Transverse colon (tissue), 4 donors: Measurements from ENCODE around the gene DERA. TPM values are rescaled to one million over a fixed set of nuclear protein-coding genes. Genes with fewer than 3 reads are reported as not detected.

ENCODE experiments used
- DNase-seq: peaks from one replicate; pipeline ENCODE4 v3.0.0-alpha.2; 2019
- H3K27ac ChIP-seq, 4 donors: fragments of 200-600 bp; sonication (generic); 2 replicates each; pipeline ENCODE4 v1.5.1; 2016 to 2018; ENCODE audit warnings: inconsistent platforms in 4 of 4
- H3K27me3 ChIP-seq: fragments of 200-600 bp; sonication (generic); 2 replicates; pipeline ENCODE4 v1.5.1; 2017; ENCODE audit warnings: inconsistent platforms
- H3K36me3 ChIP-seq, 4 donors: fragments of 200-600 bp; sonication (generic); 2 replicates each; pipeline ENCODE4 v1.5.1; 2017 to 2019; ENCODE audit warnings: inconsistent platforms in 4 of 4
- H3K4me1 ChIP-seq, 4 donors: fragments of 200-600 bp; sonication (generic); 2 replicates each; pipeline ENCODE4 v1.5.1; 2017 to 2020; ENCODE audit warnings: inconsistent platforms in 4 of 4
- H3K4me3 ChIP-seq, 4 donors: fragments of 200-600 bp; sonication (generic); 1 replicate in 1 of 4; 2 replicates in 3 of 4; pipeline versions ENCODE4 v1.5.1 to v1.6.1; 2017 to 2019; ENCODE audit warnings: inconsistent platforms in 4 of 4
- H3K9me3 ChIP-seq, 2 donors: fragments of 200-600 bp; sonication (generic); 2 replicates each; pipeline ENCODE4 v1.5.1; 2017 to 2019; ENCODE audit warnings: inconsistent platforms in 2 of 2
- EP300 ChIP-seq: sonication (generic); formaldehyde crosslinking; IDR thresholded peaks from one replicate; pipeline ENCODE4 v1.6.1; 2017; ENCODE audit warnings: antibody characterized with exemption, low read depth
- POLR2A ChIP-seq: fragments of 450-650 bp; IDR thresholded peaks from one replicate; pipeline ENCODE4 v1.6.1; 2016; ENCODE audit warnings: antibody characterized with exemption, mild to moderate bottlenecking, moderate library complexity
- POLR2AphosphoS5 ChIP-seq, 3 donors: sonication (generic); formaldehyde crosslinking; IDR thresholded peaks; one replicate each; pipeline ENCODE4 v1.6.1; 2016; ENCODE audit warnings: antibody characterized with exemption in 3 of 3
- WGBS, 2 donors: methylation state at CpG; one replicate each; pipeline ENCODE4 v1.1.5; 2018; ENCODE audit warnings: low coverage in 1 of 2; 5-methylcytosine and 5-hydroxymethylcytosine counted together
- in situ Hi-C, 4 donors: fragments of 200-750 bp; cut with MboI; loops; one replicate each; pipeline versions ENCODE4 v1.15.0 to v1.15.1; 2017; ENCODE audit warnings: low sequenced_read_pairs in 3 of 4, low pct_ligation_motif_present in 1 of 4, low pct_unique_long_range_greater_than_20kb in 1 of 4
- intact Hi-C: fragments of 100-400 bp; cut with DNase I; formaldehyde crosslinking; loops from one replicate; pipeline ENCODE4 v1.15.1; 2023; ENCODE audit warnings: low total_unique reads
- total RNA-seq, 4 donors: library from RNA; depleted of rRNA; stranded (reverse); fragments of >200 nt; gene quantifications; one replicate each; pipeline ENCODE4 v1.1.0, GENCODE V29; 2016
- TF ChIP-seq, protein P1 (sequence below), 5 experiments: fragments of 200-600 bp in 3 of 5; fragments of 450-650 bp in 2 of 5; sonication (generic) in 3 of 5; IDR thresholded peaks; 1 replicate in 2 of 5; 2 replicates in 3 of 5; pipeline ENCODE4 v1.5.1; 2016 to 2017; ENCODE audit warnings: antibody characterized with exemption in 5 of 5, inconsistent platforms in 3 of 5, mild to moderate bottlenecking in 2 of 5, moderate library complexity in 1 of 5

Gene DERA
- total RNA-seq, 4 donors from 2014 or later: 9.2 to 112 (median 69.9) TPM

DNA sequence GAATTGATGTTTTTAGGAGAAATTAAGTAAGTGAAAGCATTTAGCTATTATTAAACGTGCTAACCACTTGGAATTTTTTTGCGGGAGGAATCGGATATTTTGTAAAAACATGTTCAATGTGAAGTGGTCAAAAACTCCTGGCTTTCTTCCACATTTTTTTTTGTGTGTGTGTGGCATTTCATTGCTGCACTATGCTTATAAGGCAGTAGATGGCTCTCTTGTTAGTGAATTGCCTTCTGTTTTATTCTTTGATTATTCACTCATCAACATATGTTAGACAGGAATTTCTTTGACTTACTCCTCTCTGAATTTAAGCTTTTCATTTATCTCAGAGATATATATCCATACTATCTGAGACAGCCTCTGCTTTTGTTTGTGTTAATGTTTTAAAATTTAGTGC is 71.3 kb downstream of the DERA start:
- DNase-seq: no peak
- Histone ChIP-seq H3K27ac (no peak overlapping the region), H3K4me1 (peaks cover 11 to 35% (median 26%) of the 10 kb centered on the region in 4 donors), H3K36me3 (peaks cover 0 to 14% (median 1%) of the 10 kb centered on the region in 4 donors), H3K9me3 (no peaks in the 10 kb centered on the region), H3K27me3 (no peaks in the 10 kb centered on the region), H3K4me3 (no peak overlapping the region)
- in situ Hi-C loops: no loop called here
- TF ChIP-seq POLR2A: no peak
- no peak for TF ChIP-seq POLR2AphosphoS5 (IDR thresholded peaks at IDR 0.05)
- TF ChIP-seq, protein P1, sequence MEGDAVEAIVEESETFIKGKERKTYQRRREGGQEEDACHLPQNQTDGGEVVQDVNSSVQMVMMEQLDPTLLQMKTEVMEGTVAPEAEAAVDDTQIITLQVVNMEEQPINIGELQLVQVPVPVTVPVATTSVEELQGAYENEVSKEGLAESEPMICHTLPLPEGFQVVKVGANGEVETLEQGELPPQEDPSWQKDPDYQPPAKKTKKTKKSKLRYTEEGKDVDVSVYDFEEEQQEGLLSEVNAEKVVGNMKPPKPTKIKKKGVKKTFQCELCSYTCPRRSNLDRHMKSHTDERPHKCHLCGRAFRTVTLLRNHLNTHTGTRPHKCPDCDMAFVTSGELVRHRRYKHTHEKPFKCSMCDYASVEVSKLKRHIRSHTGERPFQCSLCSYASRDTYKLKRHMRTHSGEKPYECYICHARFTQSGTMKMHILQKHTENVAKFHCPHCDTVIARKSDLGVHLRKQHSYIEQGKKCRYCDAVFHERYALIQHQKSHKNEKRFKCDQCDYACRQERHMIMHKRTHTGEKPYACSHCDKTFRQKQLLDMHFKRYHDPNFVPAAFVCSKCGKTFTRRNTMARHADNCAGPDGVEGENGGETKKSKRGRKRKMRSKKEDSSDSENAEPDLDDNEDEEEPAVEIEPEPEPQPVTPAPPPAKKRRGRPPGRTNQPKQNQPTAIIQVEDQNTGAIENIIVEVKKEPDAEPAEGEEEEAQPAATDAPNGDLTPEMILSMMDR (IDR thresholded peaks at IDR 0.05): peak in 2 of 5 experiments; percentile 28 to 29
- TF ChIP-seq EP300: no peak
- 65 to 68% methylated on average over 3 of the region's 3 CpGs for WGBS, 2 donors
- intact Hi-C loops: no loop called here

GRCh38 chr12:15982921-15983320 is 71.8 kb downstream of the DERA start:
- Histone ChIP-seq H3K27me3 (no peaks in the 10 kb centered on the region), H3K27ac (no peak overlapping the region), H3K4me3 (no peak overlapping the region), H3K4me1 (peaks cover 11 to 33% (median 24%) of the 10 kb centered on the region in 4 donors), H3K36me3 (peaks cover 0 to 15% (median 1%) of the 10 kb centered on the region in 4 donors), H3K9me3 (no peaks in the 10 kb centered on the region)
- TF ChIP-seq POLR2AphosphoS5 (IDR thresholded peaks at IDR 0.05): no peak
- TF ChIP-seq, protein P1 (IDR thresholded peaks at IDR 0.05): no peak
- TF ChIP-seq EP300: no peak
- TF ChIP-seq POLR2A: no peak
- intact Hi-C loops (no loop called here), in situ Hi-C loops (no loop called here)
- no peak for DNase-seq

DNA sequence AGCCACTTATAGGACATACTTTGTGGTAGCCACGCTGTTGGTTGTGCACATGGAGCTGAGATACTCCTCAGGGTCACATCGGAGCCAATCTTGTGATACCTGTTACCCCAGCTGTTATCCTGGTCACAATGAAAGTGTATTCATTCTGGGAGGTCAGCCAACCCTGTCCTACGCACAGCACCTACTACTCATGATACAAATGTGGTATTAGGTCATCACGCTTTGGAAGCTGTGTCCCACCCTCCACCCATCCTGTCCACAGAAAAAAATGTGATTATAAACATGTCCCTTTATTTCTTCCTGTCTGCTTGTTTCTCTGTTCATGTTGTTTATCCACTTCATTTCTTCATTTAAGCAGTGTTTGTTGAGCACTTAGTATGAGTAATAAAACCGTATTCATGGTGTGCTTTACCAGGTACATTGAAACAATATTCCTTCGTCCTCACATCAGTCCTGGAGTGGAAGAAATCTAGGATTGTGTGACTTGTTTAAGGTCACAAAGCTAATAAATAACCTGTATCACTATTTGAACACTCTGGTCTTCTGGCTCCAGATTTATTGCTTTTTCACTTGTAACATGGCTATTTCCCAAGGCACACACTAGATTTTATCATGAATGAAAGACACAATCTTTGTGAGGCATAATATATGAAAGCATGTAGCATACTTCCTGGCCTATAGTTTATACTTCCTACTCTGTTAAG is 73.1 kb downstream of the DERA start:
- Histone ChIP-seq H3K27ac (no peak overlapping the region), H3K36me3 (peaks cover 0 to 24% (median 2%) of the 10 kb centered on the region in 4 donors), H3K4me1 (peaks cover 8 to 19% (median 13%) of the 10 kb centered on the region in 4 donors), H3K4me3 (no peak overlapping the region), H3K9me3 (no peaks in the 10 kb centered on the region), H3K27me3 (no peaks in the 10 kb centered on the region)
- in situ Hi-C loops: no loop called here
- no peak for DNase-seq
- intact Hi-C loops: no loop called here
- WGBS, 2 donors: 74 to 84% methylated on average over 4 to 6 of the region's 6 CpGs
- TF ChIP-seq EP300 (no peak), POLR2A (no peak), POLR2AphosphoS5 (IDR thresholded peaks at IDR 0.05) (no peak)
- TF ChIP-seq, protein P1 (IDR thresholded peaks at IDR 0.05): no peak

DNA sequence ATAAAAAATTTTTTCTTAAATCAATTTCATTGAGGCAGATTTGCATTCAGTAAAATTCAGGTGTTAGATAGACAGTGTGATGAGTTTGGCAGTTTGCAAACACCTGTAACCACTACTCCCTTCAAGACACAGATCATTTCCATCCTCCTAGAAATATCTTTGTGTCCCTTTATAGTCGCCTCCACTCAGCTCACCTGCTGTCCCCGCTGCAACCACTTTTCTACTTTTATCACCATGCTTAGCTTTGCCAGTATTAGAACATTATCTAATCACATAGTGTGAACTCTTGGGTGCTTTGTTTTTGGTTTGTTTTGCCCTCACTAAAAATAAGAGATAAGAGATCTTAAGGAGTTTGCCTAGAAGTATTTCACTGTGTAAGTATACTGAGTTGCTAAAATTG is 73.8 kb downstream of the DERA start:
- peaks cover 2 to 12% (median 7%) of the 10 kb centered on the region in 4 donors for H3K4me1 ChIP-seq

More for the DNA sequence above, 73.8 kb downstream of the DERA start:
- intact Hi-C loops: no loop called here
- Histone ChIP-seq H3K36me3 (peaks cover 0 to 24% (median 2%) of the 10 kb centered on the region in 4 donors), H3K9me3 (no peaks in the 10 kb centered on the region), H3K27me3 (no peaks in the 10 kb centered on the region), H3K27ac (no peak overlapping the region), H3K4me3 (no peak overlapping the region)
- in situ Hi-C loops: no loop called here
- TF ChIP-seq, protein P1 (IDR thresholded peaks at IDR 0.05): no peak
- TF ChIP-seq EP300 (no peak), POLR2AphosphoS5 (IDR thresholded peaks at IDR 0.05) (no peak), POLR2A (no peak)
- WGBS, 2 donors: 88 to 90% methylated on average over 2 of the region's 2 CpGs
- no peak for DNase-seq
